ENCODE measurements around the gene IQCC.

IQCC gene

DNA sequence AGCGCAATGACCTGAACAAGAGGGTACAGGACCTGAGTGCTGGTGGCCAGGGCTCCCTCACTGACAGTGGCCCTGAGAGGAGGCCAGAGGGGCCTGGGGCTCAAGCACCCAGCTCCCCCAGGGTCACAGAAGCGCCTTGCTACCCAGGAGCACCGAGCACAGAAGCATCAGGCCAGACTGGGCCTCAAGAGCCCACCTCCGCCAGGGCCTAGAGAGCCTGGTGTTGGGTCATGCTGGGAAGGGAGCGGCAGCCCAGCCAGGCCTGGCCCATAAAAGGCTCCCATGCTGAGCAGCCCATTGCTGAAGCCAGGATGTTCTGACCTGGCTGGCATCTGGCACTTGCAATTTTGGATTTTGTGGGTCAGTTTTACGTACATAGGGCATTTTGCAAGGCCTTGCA lies 10.5 kb upstream of the IQCC start:
- ChIA-PET CTCF (no interaction called here), POLR2A (interaction anchor here (1.1 to 1.2 kb wide), 2 partner anchors 122 to 141 kb away, joined by 3 read pairs; partner anchors contain the start of gene MARCKSL1)
- no peak overlapping the region for H3K4me3 ChIP-seq (ENCODE audit: low read depth, low read length)
- H3K36me3 ChIP-seq (ENCODE audit: control insufficient read depth in 2 of 2, insufficient read depth in 1 of 2, low read length in 2 of 2): peaks cover 27 to 91% of the 10 kb centered on the region in 2 experiments
- no peak for TF ChIP-seq ZNF677 (tag by site-specific recombination; IDR thresholded peaks at IDR 0.05)
- peak; percentile 90 for TF ChIP-seq ZIC2 (tag by site-specific recombination; IDR thresholded peaks at IDR 0.05)
- H3K9me3 ChIP-seq (ENCODE audit: control insufficient read depth, insufficient read depth, low read depth, low read length): no peaks in the 10 kb centered on the region
- H3K4me1 ChIP-seq (ENCODE audit: control insufficient read depth, insufficient read depth, low read length): no peaks in the 10 kb centered on the region; the same call in 1 of the 2 replicates
- no peak overlapping the region for H3K27ac ChIP-seq (ENCODE audit: extremely low read depth, low read depth, low read length)

DNA sequence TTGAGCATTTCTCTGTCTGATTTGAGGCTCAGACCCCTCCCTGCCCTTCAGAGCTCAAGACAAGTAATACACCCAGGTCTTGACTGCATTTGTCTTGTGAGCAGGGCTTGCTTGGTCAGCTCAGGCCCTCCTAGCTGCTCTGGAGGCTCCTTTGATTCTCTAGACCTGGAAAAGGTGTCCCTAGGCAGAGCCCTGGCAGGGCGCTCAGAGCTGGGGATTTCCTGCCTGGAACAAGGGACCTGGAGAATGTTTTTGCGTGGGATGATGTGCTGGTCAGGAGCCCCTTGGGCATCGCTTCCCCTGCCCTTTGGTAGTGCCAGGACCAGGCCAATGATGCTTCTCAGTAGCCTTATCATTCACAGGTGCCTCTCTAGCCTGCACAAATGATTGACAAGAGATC lies 9.9 kb upstream of the IQCC start:
- no peak overlapping the region for H3K4me3 ChIP-seq (ENCODE audit: low read depth, low read length)
- no peaks in the 10 kb centered on the region for H3K9me3 ChIP-seq (ENCODE audit: control insufficient read depth, insufficient read depth, low read depth, low read length)
- no peak overlapping the region for H3K27ac ChIP-seq (ENCODE audit: extremely low read depth, low read depth, low read length)
- ChIA-PET CTCF (no interaction called here), POLR2A (interaction anchor here (0.5 to 5.0 kb wide), 6 partner anchors 7 to 140 kb away, joined by 3 to 25 read pairs (median 4); partner anchors contain the start of genes MARCKSL1 and TXLNA)
- H3K4me1 ChIP-seq (ENCODE audit: control insufficient read depth, insufficient read depth, low read length): no peaks in the 10 kb centered on the region; the same call in 1 of the 2 replicates
- TF ChIP-seq ZNF623 (tag by site-specific recombination; IDR thresholded peaks at IDR 0.05): no peak
- no peak for TF ChIP-seq FEZF1 (tag by site-specific recombination; IDR thresholded peaks at IDR 0.05)
- TF ChIP-seq ZNF473 (tag by site-specific recombination; IDR thresholded peaks at IDR 0.05): no peak
- no peak for TF ChIP-seq ZNF701 (tag by site-specific recombination; IDR thresholded peaks at IDR 0.05)
- no peak for TF ChIP-seq ZNF621 (tag by site-specific recombination; IDR thresholded peaks at IDR 0.05)
- no peak for TF ChIP-seq ZIC2 (tag by site-specific recombination; IDR thresholded peaks at IDR 0.05)
- no peak for TF ChIP-seq ZNF221 (tag by site-specific recombination; IDR thresholded peaks at IDR 0.05; ENCODE audit: borderline replicate concordance)
- TF ChIP-seq, protein P1, sequence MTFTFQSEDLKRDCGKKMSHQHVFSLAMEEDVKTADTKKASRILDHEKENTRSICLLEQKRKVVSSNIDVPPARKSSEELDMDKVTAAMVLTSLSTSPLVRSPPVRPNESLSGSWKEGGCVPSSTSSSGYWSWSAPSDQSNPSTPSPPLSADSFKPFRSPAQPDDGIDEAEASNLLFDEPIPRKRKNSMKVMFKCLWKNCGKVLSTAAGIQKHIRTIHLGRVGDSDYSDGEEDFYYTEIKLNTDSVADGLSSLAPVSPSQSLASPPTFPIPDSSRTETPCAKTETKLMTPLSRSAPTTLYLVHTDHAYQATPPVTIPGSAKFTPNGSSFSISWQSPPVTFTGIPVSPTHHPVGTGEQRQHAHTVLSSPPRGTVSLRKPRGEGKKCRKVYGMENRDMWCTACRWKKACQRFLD (tag by site-specific recombination; IDR thresholded peaks at IDR 0.05): no peak
- TF ChIP-seq, protein P2, sequence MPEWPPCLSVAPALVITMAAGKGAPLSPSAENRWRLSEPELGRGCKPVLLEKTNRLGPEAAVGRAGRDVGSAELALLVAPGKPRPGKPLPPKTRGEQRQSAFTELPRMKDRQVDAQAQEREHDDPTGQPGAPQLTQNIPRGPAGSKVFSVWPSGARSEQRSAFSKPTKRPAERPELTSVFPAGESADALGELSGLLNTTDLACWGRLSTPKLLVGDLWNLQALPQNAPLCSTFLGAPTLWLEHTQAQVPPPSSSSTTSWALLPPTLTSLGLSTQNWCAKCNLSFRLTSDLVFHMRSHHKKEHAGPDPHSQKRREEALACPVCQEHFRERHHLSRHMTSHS (tag by site-specific recombination; IDR thresholded peaks at IDR 0.05): no peak
- no peak for TF ChIP-seq SP7 (tag by site-specific recombination; IDR thresholded peaks at IDR 0.05)
- no peak for TF ChIP-seq ZNF335 (tag by site-specific recombination; conservative IDR thresholded peaks at IDR 0.05)
- no peak for TF ChIP-seq ZNF549 (tag by site-specific recombination; IDR thresholded peaks at IDR 0.05)
- TF ChIP-seq ZNF175 (tag by site-specific recombination; IDR thresholded peaks at IDR 0.05): no peak
- no peak for TF ChIP-seq ZNF19 (tag by site-specific recombination; IDR thresholded peaks at IDR 0.05; ENCODE audit: low read depth)
- no peak for TF ChIP-seq ZNF544 (tag by site-specific recombination; IDR thresholded peaks at IDR 0.05)
- no peak for TF ChIP-seq PRDM1 (tag by site-specific recombination; IDR thresholded peaks at IDR 0.05)
- no peak for TF ChIP-seq ZNF132 (tag by site-specific recombination; IDR thresholded peaks at IDR 0.05; ENCODE audit: borderline replicate concordance)
- no peak for TF ChIP-seq SETDB1 (IDR thresholded peaks at IDR 0.05; ENCODE audit: insufficient read length, low read length)
- TF ChIP-seq ZNF585B (tag by site-specific recombination; IDR thresholded peaks at IDR 0.05): no peak
- no peak for TF ChIP-seq ZNF629 (tag by site-specific recombination; IDR thresholded peaks at IDR 0.05)
- H3K36me3 ChIP-seq (ENCODE audit: control insufficient read depth in 2 of 2, insufficient read depth in 1 of 2, low read length in 2 of 2): peaks cover 23 to 85% of the 10 kb centered on the region in 2 experiments; a peak in 2 of 3 replicates
